Liver (tissue), 9 donors: ENCODE data around the gene MB21D2. TPM values are rescaled to one million over a fixed set of nuclear protein-coding genes. Genes with fewer than 3 reads are reported as not detected.

Experiments used
- DNase-seq: peaks from one replicate; pipeline ENCODE4 v3.0.0-alpha.2; 2017; ENCODE audit warnings: low spot score
- H3K27ac ChIP-seq, 2 donors: one replicate each; pipeline ENCODE4 v1.7.0; 2013; ENCODE audit warnings: inconsistent platforms in 2 of 2, low read length in 2 of 2, control low read depth in 1 of 2, low read depth in 1 of 2, mild to moderate bottlenecking in 1 of 2
- H3K27me3 ChIP-seq, 4 donors: one replicate each; pipeline versions ENCODE4 v1.6.1 to v1.7.0; 2013; ENCODE audit warnings: low read length in 3 of 4, inconsistent platforms in 1 of 4, mild to moderate bottlenecking in 1 of 4, moderate library complexity in 1 of 4; ENCODE audit not compliant: control insufficient read depth in 4 of 4, insufficient read depth in 4 of 4
- H3K36me3 ChIP-seq, 4 donors: one replicate each; pipeline versions ENCODE4 v1.6.1 to v1.7.0; 2013; ENCODE audit warnings: low read length in 3 of 4, mild to moderate bottlenecking in 3 of 4, low read depth in 1 of 4, moderate library complexity in 1 of 4; ENCODE audit not compliant: control insufficient read depth in 4 of 4, insufficient read depth in 3 of 4
- H3K4me1 ChIP-seq, 4 donors: one replicate each; pipeline versions ENCODE4 v1.6.1 to v1.7.0; 2013; ENCODE audit warnings: low read length in 3 of 4, mild to moderate bottlenecking in 3 of 4, moderate library complexity in 1 of 4; ENCODE audit not compliant: control insufficient read depth in 4 of 4, insufficient read depth in 4 of 4
- H3K4me3 ChIP-seq, 3 donors: one replicate each; pipeline versions ENCODE4 v1.6.1 to v1.7.0; 2013; ENCODE audit warnings: low read length in 3 of 3, control low read depth in 1 of 3, low read depth in 1 of 3, mild to moderate bottlenecking in 1 of 3
- H3K9ac ChIP-seq, 2 donors: one replicate each; pipeline ENCODE4 v1.7.0; 2013; ENCODE audit warnings: low read length in 2 of 2, mild to moderate bottlenecking in 2 of 2, moderate library complexity in 2 of 2, control low read depth in 1 of 2, low read depth in 1 of 2
- H3K9me3 ChIP-seq, 4 donors: one replicate each; pipeline versions ENCODE4 v1.6.1 to v1.7.0; 2013; ENCODE audit warnings: low read length in 3 of 4; ENCODE audit not compliant: control insufficient read depth in 4 of 4
- EGR1 ChIP-seq, 2 donors: IDR thresholded peaks; 2 replicates each; pipeline ENCODE4 v1.6.1; 2016 to 2018; ENCODE audit warnings: antibody characterized with exemption in 2 of 2, low read depth in 2 of 2
- FOXA1 ChIP-seq: IDR thresholded peaks from 2 replicates; pipeline ENCODE4 v1.6.1; 2016; ENCODE audit warnings: antibody characterized with exemption
- FOXA2 ChIP-seq: IDR thresholded peaks from 2 replicates; pipeline ENCODE4 v1.6.1; 2016; ENCODE audit warnings: antibody characterized with exemption
- GABPA ChIP-seq, 2 donors: IDR thresholded peaks in 1 of 2; conservative IDR thresholded peaks in 1 of 2; 2 replicates each; pipeline ENCODE4 v1.6.1; 2016; ENCODE audit warnings: antibody characterized with exemption in 2 of 2, mild to moderate bottlenecking in 1 of 2, moderate library complexity in 1 of 2
- HNF4A ChIP-seq, 2 donors: conservative IDR thresholded peaks; 2 replicates each; pipeline ENCODE4 v1.6.1; 2016; ENCODE audit warnings: antibody characterized with exemption in 2 of 2, mild to moderate bottlenecking in 2 of 2
- HNF4G ChIP-seq: IDR thresholded peaks from 2 replicates; pipeline ENCODE4 v1.6.1; 2016; ENCODE audit warnings: antibody characterized with exemption
- JUND ChIP-seq, 2 donors: IDR thresholded peaks; 2 replicates each; pipeline ENCODE4 v1.6.1; 2016; ENCODE audit warnings: antibody characterized with exemption in 2 of 2
- NR2F2 ChIP-seq: IDR thresholded peaks from 2 replicates; pipeline ENCODE4 v1.6.1; 2016; ENCODE audit warnings: antibody characterized with exemption
- RAD21 ChIP-seq, 2 donors: IDR thresholded peaks; 2 replicates each; pipeline ENCODE4 v1.6.1; 2016; ENCODE audit warnings: antibody characterized with exemption in 2 of 2, mild to moderate bottlenecking in 2 of 2
- RXRA ChIP-seq, 2 donors: IDR thresholded peaks; 2 replicates each; pipeline ENCODE4 v1.6.1; 2017 to 2018; ENCODE audit warnings: antibody characterized with exemption in 2 of 2, mild to moderate bottlenecking in 1 of 2
- SP1 ChIP-seq: IDR thresholded peaks from 2 replicates; pipeline ENCODE4 v1.6.1; 2018; ENCODE audit warnings: antibody characterized with exemption, mild to moderate bottlenecking
- TAF1 ChIP-seq: conservative IDR thresholded peaks from 2 replicates; pipeline ENCODE4 v1.6.1; 2016; ENCODE audit warnings: antibody characterized with exemption, mild to moderate bottlenecking
- YY1 ChIP-seq: IDR thresholded peaks from 2 replicates; pipeline ENCODE4 v1.6.1; 2016; ENCODE audit warnings: antibody characterized with exemption, mild to moderate bottlenecking
- WGBS: extraction: QIAGEN DNeasy Blood & Tissue Kit; methylation state at CpG from one replicate; pipeline ENCODE4 v1.1.7; 2013; 5-methylcytosine and 5-hydroxymethylcytosine counted together
- polyA plus RNA-seq, 2 donors: library from polyadenylated mRNA; stranded (reverse) in 1 of 2; unstranded in 1 of 2; fragments of 200-250 nt in 1 of 2; fragments of >200 nt in 1 of 2; fragmentation: Nextera tagmentation in 1 of 2; extraction: Ambion mirVana in 1 of 2; gene quantifications; one replicate each; pipeline versions ENCODE4 v1.2.1 to v1.2.3, GENCODE V29; 2013 to 2015
- total RNA-seq, 2 donors: library from RNA; depleted of rRNA; stranded (reverse); fragments of >200 nt; gene quantifications; one replicate each; pipeline ENCODE4 v1.2.3, GENCODE V29; 2014
- TF ChIP-seq, protein P1 (sequence below): IDR thresholded peaks from 2 replicates; pipeline ENCODE4 v1.6.1; 2016; ENCODE audit warnings: antibody characterized with exemption
- TF ChIP-seq, protein P2 (sequence below): IDR thresholded peaks from 2 replicates; pipeline ENCODE4 v1.6.1; 2016; ENCODE audit warnings: antibody characterized with exemption
- TF ChIP-seq, protein P3 (sequence below): IDR thresholded peaks from 2 replicates; pipeline ENCODE4 v1.6.1; 2016; ENCODE audit warnings: antibody characterized with exemption, mild to moderate bottlenecking
- TF ChIP-seq, protein P4 (sequence below): fragments of 150-350 bp; IDR thresholded peaks from 2 replicates; pipeline ENCODE4 v1.5.1; 2017; ENCODE audit warnings: improper control_type of control experiment, low read depth, low read length; ENCODE audit not compliant: missing input control
- TF ChIP-seq, protein P5 (sequence below): IDR thresholded peaks from 2 replicates; pipeline ENCODE4 v1.6.1; 2016; ENCODE audit warnings: antibody characterized with exemption
- donor health status: healthy.
- donor health status: healthy.
- donor health status: healthy.
- donor health status: healthy.
- donor health status: healthy.

The MB21D2 gene
- total and polyA plus RNA-seq, 4 donors = 0.13 to 1.9 (median 0.46) TPM

DNA sequence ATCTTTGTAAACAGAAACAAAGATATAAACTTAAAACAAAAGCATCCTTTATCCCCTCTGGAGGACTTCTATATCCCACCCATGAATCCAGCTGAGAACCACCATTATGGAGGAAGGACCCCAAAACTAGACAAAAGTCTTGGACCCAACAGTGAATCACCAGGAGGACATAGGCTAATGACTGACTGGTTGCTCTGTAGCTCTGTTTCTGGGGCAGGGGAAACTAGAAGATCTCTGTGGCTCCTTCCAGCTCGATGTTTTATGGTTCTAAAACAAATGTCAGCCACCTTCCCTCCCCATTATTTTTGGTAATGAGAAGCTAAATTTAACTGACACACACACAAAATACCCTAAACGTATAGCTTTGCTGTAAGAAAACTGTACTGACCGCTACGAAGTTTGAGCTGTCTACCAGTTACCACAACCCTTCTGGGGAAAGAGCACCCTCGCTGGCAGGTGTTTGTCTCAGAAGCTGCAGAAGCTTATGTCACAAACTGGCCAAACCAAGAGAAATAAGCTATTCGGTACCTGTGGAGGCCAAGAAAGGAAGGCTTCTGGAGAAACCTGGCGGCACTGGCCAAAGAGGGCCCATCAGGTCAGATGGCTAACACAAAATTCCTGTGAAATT is 36.4 kb downstream of the MB21D2 start:
- no peaks in the 10 kb centered on the region for H3K36me3 ChIP-seq
- no peak overlapping the region for H3K27ac ChIP-seq
- H3K4me3 ChIP-seq = no peak overlapping the region
- WGBS = 87% methylated on average over 7 of the region's 7 CpGs
- H3K4me1 ChIP-seq = no peaks in the 10 kb centered on the region
- TF ChIP-seq HNF4G (no peak), TAF1 (no peak), FOXA2 (no peak), RXRA (IDR thresholded peaks at IDR 0.05) (no peak), FOXA1 (no peak), EGR1 (IDR thresholded peaks at IDR 0.05; ENCODE audit: low read depth in 2 of 2) (no peak), RAD21 (IDR thresholded peaks at IDR 0.05) (no peak), NR2F2 (no peak), YY1 (no peak), HNF4A (conservative IDR thresholded peaks at IDR 0.05) (no peak), GABPA (IDR thresholded peaks at IDR 0.05 in 1 of 2, conservative IDR thresholded peaks at IDR 0.05 in 1 of 2) (no peak), SP1 (no peak), JUND (IDR thresholded peaks at IDR 0.05) (no peak)
- TF ChIP-seq, protein P1, sequence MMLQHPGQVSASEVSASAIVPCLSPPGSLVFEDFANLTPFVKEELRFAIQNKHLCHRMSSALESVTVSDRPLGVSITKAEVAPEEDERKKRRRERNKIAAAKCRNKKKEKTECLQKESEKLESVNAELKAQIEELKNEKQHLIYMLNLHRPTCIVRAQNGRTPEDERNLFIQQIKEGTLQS = no peak
- TF ChIP-seq, protein P2, sequence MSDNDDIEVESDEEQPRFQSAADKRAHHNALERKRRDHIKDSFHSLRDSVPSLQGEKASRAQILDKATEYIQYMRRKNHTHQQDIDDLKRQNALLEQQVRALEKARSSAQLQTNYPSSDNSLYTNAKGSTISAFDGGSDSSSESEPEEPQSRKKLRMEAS = no peak
- TF ChIP-seq, protein P3, sequence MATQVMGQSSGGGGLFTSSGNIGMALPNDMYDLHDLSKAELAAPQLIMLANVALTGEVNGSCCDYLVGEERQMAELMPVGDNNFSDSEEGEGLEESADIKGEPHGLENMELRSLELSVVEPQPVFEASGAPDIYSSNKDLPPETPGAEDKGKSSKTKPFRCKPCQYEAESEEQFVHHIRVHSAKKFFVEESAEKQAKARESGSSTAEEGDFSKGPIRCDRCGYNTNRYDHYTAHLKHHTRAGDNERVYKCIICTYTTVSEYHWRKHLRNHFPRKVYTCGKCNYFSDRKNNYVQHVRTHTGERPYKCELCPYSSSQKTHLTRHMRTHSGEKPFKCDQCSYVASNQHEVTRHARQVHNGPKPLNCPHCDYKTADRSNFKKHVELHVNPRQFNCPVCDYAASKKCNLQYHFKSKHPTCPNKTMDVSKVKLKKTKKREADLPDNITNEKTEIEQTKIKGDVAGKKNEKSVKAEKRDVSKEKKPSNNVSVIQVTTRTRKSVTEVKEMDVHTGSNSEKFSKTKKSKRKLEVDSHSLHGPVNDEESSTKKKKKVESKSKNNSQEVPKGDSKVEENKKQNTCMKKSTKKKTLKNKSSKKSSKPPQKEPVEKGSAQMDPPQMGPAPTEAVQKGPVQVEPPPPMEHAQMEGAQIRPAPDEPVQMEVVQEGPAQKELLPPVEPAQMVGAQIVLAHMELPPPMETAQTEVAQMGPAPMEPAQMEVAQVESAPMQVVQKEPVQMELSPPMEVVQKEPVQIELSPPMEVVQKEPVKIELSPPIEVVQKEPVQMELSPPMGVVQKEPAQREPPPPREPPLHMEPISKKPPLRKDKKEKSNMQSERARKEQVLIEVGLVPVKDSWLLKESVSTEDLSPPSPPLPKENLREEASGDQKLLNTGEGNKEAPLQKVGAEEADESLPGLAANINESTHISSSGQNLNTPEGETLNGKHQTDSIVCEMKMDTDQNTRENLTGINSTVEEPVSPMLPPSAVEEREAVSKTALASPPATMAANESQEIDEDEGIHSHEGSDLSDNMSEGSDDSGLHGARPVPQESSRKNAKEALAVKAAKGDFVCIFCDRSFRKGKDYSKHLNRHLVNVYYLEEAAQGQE = no peak
- TF ChIP-seq, protein P4, sequence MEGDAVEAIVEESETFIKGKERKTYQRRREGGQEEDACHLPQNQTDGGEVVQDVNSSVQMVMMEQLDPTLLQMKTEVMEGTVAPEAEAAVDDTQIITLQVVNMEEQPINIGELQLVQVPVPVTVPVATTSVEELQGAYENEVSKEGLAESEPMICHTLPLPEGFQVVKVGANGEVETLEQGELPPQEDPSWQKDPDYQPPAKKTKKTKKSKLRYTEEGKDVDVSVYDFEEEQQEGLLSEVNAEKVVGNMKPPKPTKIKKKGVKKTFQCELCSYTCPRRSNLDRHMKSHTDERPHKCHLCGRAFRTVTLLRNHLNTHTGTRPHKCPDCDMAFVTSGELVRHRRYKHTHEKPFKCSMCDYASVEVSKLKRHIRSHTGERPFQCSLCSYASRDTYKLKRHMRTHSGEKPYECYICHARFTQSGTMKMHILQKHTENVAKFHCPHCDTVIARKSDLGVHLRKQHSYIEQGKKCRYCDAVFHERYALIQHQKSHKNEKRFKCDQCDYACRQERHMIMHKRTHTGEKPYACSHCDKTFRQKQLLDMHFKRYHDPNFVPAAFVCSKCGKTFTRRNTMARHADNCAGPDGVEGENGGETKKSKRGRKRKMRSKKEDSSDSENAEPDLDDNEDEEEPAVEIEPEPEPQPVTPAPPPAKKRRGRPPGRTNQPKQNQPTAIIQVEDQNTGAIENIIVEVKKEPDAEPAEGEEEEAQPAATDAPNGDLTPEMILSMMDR = no peak
- TF ChIP-seq, protein P5, sequence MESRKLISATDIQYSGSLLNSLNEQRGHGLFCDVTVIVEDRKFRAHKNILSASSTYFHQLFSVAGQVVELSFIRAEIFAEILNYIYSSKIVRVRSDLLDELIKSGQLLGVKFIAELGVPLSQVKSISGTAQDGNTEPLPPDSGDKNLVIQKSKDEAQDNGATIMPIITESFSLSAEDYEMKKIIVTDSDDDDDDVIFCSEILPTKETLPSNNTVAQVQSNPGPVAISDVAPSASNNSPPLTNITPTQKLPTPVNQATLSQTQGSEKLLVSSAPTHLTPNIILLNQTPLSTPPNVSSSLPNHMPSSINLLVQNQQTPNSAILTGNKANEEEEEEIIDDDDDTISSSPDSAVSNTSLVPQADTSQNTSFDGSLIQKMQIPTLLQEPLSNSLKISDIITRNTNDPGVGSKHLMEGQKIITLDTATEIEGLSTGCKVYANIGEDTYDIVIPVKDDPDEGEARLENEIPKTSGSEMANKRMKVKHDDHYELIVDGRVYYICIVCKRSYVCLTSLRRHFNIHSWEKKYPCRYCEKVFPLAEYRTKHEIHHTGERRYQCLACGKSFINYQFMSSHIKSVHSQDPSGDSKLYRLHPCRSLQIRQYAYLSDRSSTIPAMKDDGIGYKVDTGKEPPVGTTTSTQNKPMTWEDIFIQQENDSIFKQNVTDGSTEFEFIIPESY = no peak
- no peaks in the 10 kb centered on the region for H3K9me3 ChIP-seq
- H3K9ac ChIP-seq = no peak overlapping the region
- no peak for DNase-seq
- H3K27me3 ChIP-seq = no peaks in the 10 kb centered on the region
